AG09319 (cell line): ENCODE data around the gene TMEM11.
A peak's percentile ranks its signal among the peaks of the same experiment; 100 is the strongest.

Experiments
- DNase-seq: peaks from one replicate; pipeline ENCODE4 v3.0.0-alpha.2; 2010; ENCODE audit warnings: low read depth; ENCODE audit errors: extremely low read depth
- CTCF ChIP-seq: IDR thresholded peaks from 2 replicates; pipeline ENCODE4 v1.5.1; 2011; ENCODE audit warnings: low read depth, mild to moderate bottlenecking, inconsistent platforms, low read length, moderate library complexity

TMEM11 gene

GRCh38 chr17:21208352-21208751 lies 5.6 kb downstream of the TMEM11 start:
- no peak for DNase-seq
- TF ChIP-seq CTCF: no peak

GRCh38 chr17:21204935-21205334 lies 9.0 kb downstream of the TMEM11 start:
- DNase-seq: no peak
- no peak for TF ChIP-seq CTCF

GRCh38 chr17:21202512-21202911 lies 11.4 kb downstream of the TMEM11 start:
- no peak for TF ChIP-seq CTCF
- no peak for DNase-seq

- no peak for TF ChIP-seq CTCF
- no peak for DNase-seq
These were observed 12.1 kb downstream of the TMEM11 start for GRCh38 chr17:21201874-21202273.

- TF ChIP-seq CTCF: no peak
- DNase-seq: peak; percentile 12
These were observed 12.7 kb downstream of the TMEM11 start for GRCh38 chr17:21201298-21201595.

GRCh38 chr17:21200590-21201297 lies 13.2 kb downstream of the TMEM11 start:
- no peak for TF ChIP-seq CTCF
- DNase-seq: no peak

GRCh38 chr17:21199856-21200255 lies 14.1 kb downstream of the TMEM11 start:
- DNase-seq: no peak
- no peak for TF ChIP-seq CTCF
